ENCODE measurements around the gene STAMBP. TPM values are rescaled to one million over a fixed set of nuclear protein-coding genes. Genes with fewer than 3 reads are reported as not detected.

Gene STAMBP
- total and polyA plus RNA-seq, 2 of the 4 experiments (the other 2 are of a cell fraction): 29.7 to 38.7 TPM

- peaks cover 17 to 43% of the 10 kb centered on the region in 2 experiments for H3K79me1 ChIP-seq (ENCODE audit: low read depth in 1 of 2, low read length in 2 of 2)
- no peaks in the 10 kb centered on the region for H3K9me3 ChIP-seq (ENCODE audit: control insufficient read depth, insufficient read depth, low read length)
- H4K5ac ChIP-seq (ENCODE audit: low read depth, low read length): no peak overlapping the region
- H3K36me3 ChIP-seq (ENCODE audit: control insufficient read depth, insufficient read depth, low read length): peaks cover 65% of the 10 kb centered on the region
- H3K4me2 ChIP-seq (ENCODE audit: low read depth, low read length): no peak overlapping the region
- TF ChIP-seq BHLHE40 (IDR thresholded peaks at IDR 0.05; ENCODE audit: low read depth, low read length) (no peak), CHD1 (IDR thresholded peaks at IDR 0.05; ENCODE audit: low read depth, low read length) (no peak)
- BruUV-seq (replicated peaks): no TSS peak
- dilution Hi-C loops (cut with HindIII; ENCODE audit: low sequenced_read_pairs, unreplicated experiment) (no loop called here), intact Hi-C loops (cut with micrococcal nuclease) (no loop called here), in situ Hi-C loops (cut with MboI; ENCODE audit: low sequenced_read_pairs) (no loop called here)
- no peak overlapping the region for H3K4me3 ChIP-seq (ENCODE audit: insufficient read depth, low read depth, low read length)
- H3K9ac ChIP-seq (ENCODE audit: low read depth, low read length): no peak overlapping the region
- H3K27me3 ChIP-seq (ENCODE audit: control insufficient read depth, insufficient read depth, low read length): no peaks in the 10 kb centered on the region
- H2AFZ ChIP-seq (replicated peaks; ENCODE audit: low read length, poor library complexity): no peak overlapping the region
- no peak overlapping the region for H3K27ac ChIP-seq (ENCODE audit: insufficient read depth, low read length)
- no peak overlapping the region for H2BK15ac ChIP-seq (ENCODE audit: low read depth, low read length)
- no peak overlapping the region for H4K8ac ChIP-seq (ENCODE audit: low read depth in 2 of 2, low read length in 2 of 2)
- ChIA-PET POLR2A (ENCODE audit: unreplicated experiment) (interaction anchor here (0.6 kb wide), 2 partner anchors 84 to 163 kb away, joined by 3 to 5 read pairs; no protein-coding TSS in a partner anchor), CTCF (no interaction called here)
- WGBS, 2 experiments (ENCODE audit: extremely low coverage in 2 of 2, insufficient read length in 1 of 2): no CpG with 5 or more reads among the region's 6 CpGs
- H3K23ac ChIP-seq (ENCODE audit: low read depth, low read length): no peak overlapping the region
- no peaks in the 10 kb centered on the region for H3K9me1 ChIP-seq (ENCODE audit: insufficient read depth, low read length)
- no peak for DNase-seq
- no peak overlapping the region for H2AK5ac ChIP-seq (ENCODE audit: low read depth, low read length)
- H3K18ac ChIP-seq (ENCODE audit: low read depth, low read length): no peak overlapping the region
- no peak overlapping the region for H4K91ac ChIP-seq (ENCODE audit: insufficient read depth, low read depth, low read length)
- H2BK20ac ChIP-seq (ENCODE audit: low read depth, low read length): no peak overlapping the region
- no peak for ATAC-seq (ENCODE audit: low read depth)
- H3K14ac ChIP-seq (replicated peaks; ENCODE audit: low read depth, low read length): no peak overlapping the region
- H2AK9ac ChIP-seq (replicated peaks; ENCODE audit: low read depth, low read length, poor library complexity): no peak overlapping the region
- H2BK5ac ChIP-seq (ENCODE audit: low read depth, low read length, poor library complexity, severe bottlenecking): no peak overlapping the region
- peaks cover 50% of the 10 kb centered on the region for H4K20me1 ChIP-seq (ENCODE audit: insufficient read depth, low read length)
- no peaks in the 10 kb centered on the region; the same call in 1 of the 2 replicates for H3K4me1 ChIP-seq (ENCODE audit: control insufficient read depth, insufficient read depth, low read length)
- H3K56ac ChIP-seq (ENCODE audit: extremely low read depth, insufficient read depth, low read length): no peak overlapping the region
- H2BK120ac ChIP-seq (ENCODE audit: low read depth, low read length): no peak overlapping the region
- no peak overlapping the region for H3K4ac ChIP-seq (ENCODE audit: low read depth, low read length)
Observed at GRCh38 chr2:73910873-73911547, 82.2 kb downstream of the STAMBP start.

All from IMR-90 (cell line).